KMS-11 (cell line): ENCODE measurements around the gene GHDC.
"Not testable (repeated sequence)": the region's sequence is repeated elsewhere in the genome, so short reads cannot be mapped to it uniquely, and the experiment has no call there.

ENCODE experiments used
- H2AFZ ChIP-seq: fragments of 200-600 bp; sonication (generic); 2 replicates; pipeline ENCODE4 v1.6.1; 2016; ENCODE audit warnings: antibody characterized with exemption, mixed run types, low read depth
- H3K27ac ChIP-seq: fragments of 200-600 bp; sonication (generic); 2 replicates; pipeline ENCODE4 v1.6.1; 2016; ENCODE audit warnings: mild to moderate bottlenecking, mixed run types
- H3K27me3 ChIP-seq: fragments of 200-600 bp; sonication (generic); 2 replicates; pipeline ENCODE4 v1.6.1; 2017; ENCODE audit warnings: mild to moderate bottlenecking, low read depth, mixed run types, moderate library complexity; ENCODE audit not compliant: insufficient read depth
- H3K36me3 ChIP-seq: fragments of 200-600 bp; sonication (generic); 2 replicates; pipeline ENCODE4 v1.6.1; 2017; ENCODE audit warnings: mild to moderate bottlenecking, mixed run types; ENCODE audit not compliant: insufficient read depth
- H3K4me1 ChIP-seq: fragments of 200-600 bp; sonication (generic); 2 replicates; pipeline ENCODE4 v1.6.1; 2016; ENCODE audit warnings: mild to moderate bottlenecking, low read depth, mixed run types; ENCODE audit not compliant: poor library complexity, severe bottlenecking
- H3K4me2 ChIP-seq: fragments of 200-600 bp; sonication (generic); 2 replicates; pipeline ENCODE4 v1.7.0; 2016; ENCODE audit warnings: mild to moderate bottlenecking, mixed run types
- H3K4me3 ChIP-seq: fragments of 200-600 bp; sonication (generic); IDR thresholded peaks from 2 replicates; pipeline ENCODE4 v1.6.1; 2017; ENCODE audit warnings: low read depth, low read length, mixed read lengths; ENCODE audit not compliant: insufficient read depth
- H3K79me2 ChIP-seq: fragments of 200-600 bp; sonication (generic); 2 replicates; pipeline ENCODE4 v1.6.1; 2016; ENCODE audit warnings: low read depth, mixed run types; ENCODE audit not compliant: insufficient read depth
- H3K9ac ChIP-seq: fragments of 200-600 bp; sonication (generic); 2 replicates; pipeline ENCODE4 v1.6.1; 2016; ENCODE audit warnings: mild to moderate bottlenecking, mixed run types
- H4K20me1 ChIP-seq: fragments of 200-600 bp; sonication (generic); 2 replicates; pipeline ENCODE4 v1.6.1; 2016; ENCODE audit warnings: mild to moderate bottlenecking, mixed run types; ENCODE audit not compliant: insufficient read depth
- TF ChIP-seq, protein P1 (sequence below): fragments of 200-600 bp; sonication (generic); conservative IDR thresholded peaks from 2 replicates; pipeline ENCODE4 v1.6.1; 2017; ENCODE audit warnings: low read depth, mild to moderate bottlenecking, antibody characterized with exemption, low read length, moderate library complexity, mixed read lengths

The GHDC gene

GRCh38 chr17:42240201-42240600 is 45.9 kb upstream of the GHDC start:
- no peak overlapping the region for H3K27ac ChIP-seq
- H3K79me2 ChIP-seq: no peaks in the 10 kb centered on the region
- H3K4me3 ChIP-seq: no peak overlapping the region
- no peaks in the 10 kb centered on the region for H3K36me3 ChIP-seq
- no peak overlapping the region for H3K4me2 ChIP-seq
- TF ChIP-seq, protein P1, sequence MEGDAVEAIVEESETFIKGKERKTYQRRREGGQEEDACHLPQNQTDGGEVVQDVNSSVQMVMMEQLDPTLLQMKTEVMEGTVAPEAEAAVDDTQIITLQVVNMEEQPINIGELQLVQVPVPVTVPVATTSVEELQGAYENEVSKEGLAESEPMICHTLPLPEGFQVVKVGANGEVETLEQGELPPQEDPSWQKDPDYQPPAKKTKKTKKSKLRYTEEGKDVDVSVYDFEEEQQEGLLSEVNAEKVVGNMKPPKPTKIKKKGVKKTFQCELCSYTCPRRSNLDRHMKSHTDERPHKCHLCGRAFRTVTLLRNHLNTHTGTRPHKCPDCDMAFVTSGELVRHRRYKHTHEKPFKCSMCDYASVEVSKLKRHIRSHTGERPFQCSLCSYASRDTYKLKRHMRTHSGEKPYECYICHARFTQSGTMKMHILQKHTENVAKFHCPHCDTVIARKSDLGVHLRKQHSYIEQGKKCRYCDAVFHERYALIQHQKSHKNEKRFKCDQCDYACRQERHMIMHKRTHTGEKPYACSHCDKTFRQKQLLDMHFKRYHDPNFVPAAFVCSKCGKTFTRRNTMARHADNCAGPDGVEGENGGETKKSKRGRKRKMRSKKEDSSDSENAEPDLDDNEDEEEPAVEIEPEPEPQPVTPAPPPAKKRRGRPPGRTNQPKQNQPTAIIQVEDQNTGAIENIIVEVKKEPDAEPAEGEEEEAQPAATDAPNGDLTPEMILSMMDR: no peak
- H3K27me3 ChIP-seq: no peaks in the 10 kb centered on the region
- H2AFZ ChIP-seq: no peak overlapping the region
- no peaks in the 10 kb centered on the region for H4K20me1 ChIP-seq
- no peaks in the 10 kb centered on the region for H3K4me1 ChIP-seq
- H3K9ac ChIP-seq: no peak overlapping the region

- not testable (repeated sequence) for H3K4me1 ChIP-seq, H3K79me2 ChIP-seq, H2AFZ ChIP-seq, H4K20me1 ChIP-seq, H3K4me2 ChIP-seq, H3K9ac ChIP-seq, H3K36me3 ChIP-seq, H3K4me3 ChIP-seq, H3K27me3 ChIP-seq, H3K27ac ChIP-seq
Observed at GRCh38 chr17:42239576-42239975, 45.3 kb upstream of the GHDC start.

GRCh38 chr17:42236760-42237159 is 42.5 kb upstream of the GHDC start:
- Histone ChIP-seq H3K9ac (no peak overlapping the region), H3K27ac (no peak overlapping the region), H3K36me3 (no peaks in the 10 kb centered on the region), H2AFZ (no peak overlapping the region), H3K4me2 (no peak overlapping the region), H3K79me2 (no peaks in the 10 kb centered on the region), H3K4me3 (no peak overlapping the region), H3K27me3 (no peaks in the 10 kb centered on the region), H4K20me1 (no peaks in the 10 kb centered on the region), H3K4me1 (no peaks in the 10 kb centered on the region)
- TF ChIP-seq, protein P1: no peak

DNA sequence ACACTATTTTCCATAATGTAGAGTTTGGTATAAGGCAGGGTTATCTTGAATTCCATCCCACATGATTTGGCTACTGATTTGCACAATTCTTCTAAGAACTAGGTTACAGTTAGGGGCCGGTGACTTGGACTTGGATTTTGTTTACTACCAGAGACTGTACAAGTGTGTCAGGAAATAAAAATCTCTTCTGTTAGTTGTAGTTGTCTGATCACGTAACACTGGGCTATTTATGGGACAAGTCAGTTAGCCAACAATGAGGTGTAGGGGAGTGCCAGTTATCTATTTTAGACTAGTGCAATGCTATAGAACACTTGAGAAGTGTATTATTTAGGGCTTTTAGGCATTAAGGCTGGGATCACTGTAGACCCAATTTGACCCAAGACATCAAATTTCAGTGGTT is 39.7 kb upstream of the GHDC start:
- Histone ChIP-seq H3K4me3 (no peak overlapping the region), H3K27me3 (no peaks in the 10 kb centered on the region), H3K27ac (no peak overlapping the region), H3K36me3 (no peaks in the 10 kb centered on the region), H3K79me2 (no peaks in the 10 kb centered on the region), H3K4me2 (no peak overlapping the region), H4K20me1 (no peaks in the 10 kb centered on the region), H3K4me1 (no peaks in the 10 kb centered on the region), H3K9ac (no peak overlapping the region), H2AFZ (no peak overlapping the region)
- TF ChIP-seq, protein P1: no peak

DNA sequence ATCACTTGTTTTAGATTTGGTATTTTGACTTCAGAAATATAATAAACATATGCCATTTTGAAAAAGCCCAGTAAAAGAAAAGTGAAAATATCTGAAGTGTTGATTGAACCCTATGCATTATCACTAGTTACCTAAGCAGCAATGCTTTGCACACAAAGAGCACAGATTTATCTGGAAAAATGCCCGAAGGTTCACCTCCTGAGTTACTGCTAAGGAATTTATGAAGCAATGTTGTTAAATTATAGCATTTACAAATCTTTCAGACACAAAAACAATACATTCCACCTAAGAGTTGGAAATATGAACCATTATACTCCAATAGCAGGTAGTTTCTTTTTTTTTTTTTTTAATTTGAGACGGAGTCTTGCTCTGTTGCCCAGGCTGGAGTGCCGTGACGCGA is 38.9 kb upstream of the GHDC start:
- Histone ChIP-seq H3K27ac (no peak overlapping the region), H3K4me3 (no peak overlapping the region), H4K20me1 (no peaks in the 10 kb centered on the region), H2AFZ (no peak overlapping the region), H3K9ac (no peak overlapping the region), H3K4me2 (no peak overlapping the region), H3K79me2 (no peaks in the 10 kb centered on the region), H3K27me3 (no peaks in the 10 kb centered on the region), H3K36me3 (no peaks in the 10 kb centered on the region), H3K4me1 (no peaks in the 10 kb centered on the region)
- TF ChIP-seq, protein P1: no peak
